ENCODE measurements around the gene E2F2.
"Not testable (repeated sequence)": the region's sequence is repeated elsewhere in the genome, so short reads cannot be mapped to it uniquely, and the experiment has no call there.

E2F2 gene

DNA sequence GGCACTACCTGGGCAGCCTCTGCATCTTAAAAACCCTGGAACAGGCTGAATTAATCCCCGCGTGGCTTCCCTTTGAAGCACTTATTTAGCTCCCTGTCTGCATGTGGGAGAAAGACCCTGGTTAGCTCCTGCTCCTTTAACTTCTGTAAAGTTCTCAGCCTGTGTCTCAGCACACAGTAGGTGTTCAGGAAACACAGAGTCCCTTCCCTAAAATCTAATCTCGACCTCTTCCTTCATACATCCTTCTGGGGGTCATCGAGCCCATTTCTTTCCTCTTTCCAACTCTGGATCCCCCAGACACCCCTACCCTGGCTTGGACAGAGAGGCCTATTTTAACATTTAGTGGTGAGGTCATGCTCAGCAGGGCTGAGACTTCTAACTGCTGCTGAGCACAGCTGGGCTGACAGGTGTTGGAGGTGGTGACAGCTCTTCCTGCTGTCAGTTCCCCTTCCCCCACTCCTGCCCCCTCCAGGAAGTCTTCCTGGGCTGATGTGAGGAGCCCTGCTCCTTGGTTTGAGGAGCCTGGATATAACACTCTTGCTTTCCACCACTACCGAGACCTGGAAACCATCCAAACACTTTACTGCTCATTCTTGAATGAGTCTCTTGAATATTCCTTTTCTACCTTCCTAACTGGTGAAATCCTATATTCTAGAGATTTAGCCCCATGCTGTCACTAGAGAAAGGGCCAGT lies 5.3 kb downstream of the E2F2 start:
- DNase-seq (ENCODE audit: low read depth in 1 of 2, low spot score in 1 of 2) = no peak

DNA sequence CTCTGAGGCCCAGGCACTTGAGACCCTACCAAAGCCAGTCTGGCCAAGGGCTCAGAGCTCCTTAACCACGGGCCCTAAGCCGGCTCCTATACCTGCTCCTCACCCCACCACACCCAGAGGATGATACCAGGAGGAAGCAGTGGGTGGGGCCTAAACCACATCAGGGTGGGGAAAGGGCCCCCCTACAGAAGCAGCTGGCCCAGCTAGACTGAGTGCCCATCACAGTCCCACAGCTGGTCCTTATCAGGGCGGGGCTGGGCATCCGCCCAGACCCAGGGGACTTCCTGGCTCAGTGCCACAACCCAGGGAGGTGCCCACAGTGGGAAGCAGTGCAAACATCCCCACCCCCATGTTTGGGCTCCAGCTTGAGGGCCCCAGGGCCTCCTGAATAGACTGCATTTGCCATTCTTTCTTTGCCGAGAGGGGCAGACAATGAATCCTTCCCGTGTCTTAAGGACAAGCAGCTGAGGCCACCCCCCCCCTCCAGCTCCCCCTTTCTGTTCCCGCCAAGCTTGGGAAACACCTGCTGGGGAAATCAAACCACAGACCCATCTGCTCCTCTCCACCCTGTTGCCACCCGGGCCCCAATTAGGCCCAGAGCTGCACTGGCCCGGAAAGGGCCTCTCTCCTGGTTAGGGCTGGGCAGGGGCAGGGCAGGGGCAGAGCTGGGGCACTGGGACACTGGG lies 6.2 kb downstream of the E2F2 start:
- no peak for DNase-seq (ENCODE audit: low read depth in 1 of 2, low spot score in 1 of 2)

DNA sequence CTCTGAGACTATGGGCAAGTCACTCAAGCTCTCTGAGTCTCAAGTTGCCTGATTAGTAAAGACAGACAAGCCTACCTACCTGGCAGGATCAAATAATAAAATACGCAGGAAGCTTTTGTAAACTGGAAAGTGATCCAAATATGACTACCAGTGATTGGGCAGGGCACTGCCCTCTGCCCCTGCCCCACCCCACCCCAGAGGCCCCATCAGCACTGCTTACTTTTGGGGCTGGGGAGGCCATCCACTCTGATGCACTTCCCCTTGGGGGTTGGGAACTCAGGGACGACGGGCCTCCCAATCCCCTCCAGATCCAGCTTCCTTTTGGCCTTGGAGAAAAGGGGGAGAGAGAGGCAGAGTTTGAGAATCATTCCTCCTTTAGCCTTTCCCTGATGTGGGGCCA lies 6.9 kb downstream of the E2F2 start:
- DNase-seq (ENCODE audit: low read depth in 1 of 2, low spot score in 1 of 2) = no peak

DNA sequence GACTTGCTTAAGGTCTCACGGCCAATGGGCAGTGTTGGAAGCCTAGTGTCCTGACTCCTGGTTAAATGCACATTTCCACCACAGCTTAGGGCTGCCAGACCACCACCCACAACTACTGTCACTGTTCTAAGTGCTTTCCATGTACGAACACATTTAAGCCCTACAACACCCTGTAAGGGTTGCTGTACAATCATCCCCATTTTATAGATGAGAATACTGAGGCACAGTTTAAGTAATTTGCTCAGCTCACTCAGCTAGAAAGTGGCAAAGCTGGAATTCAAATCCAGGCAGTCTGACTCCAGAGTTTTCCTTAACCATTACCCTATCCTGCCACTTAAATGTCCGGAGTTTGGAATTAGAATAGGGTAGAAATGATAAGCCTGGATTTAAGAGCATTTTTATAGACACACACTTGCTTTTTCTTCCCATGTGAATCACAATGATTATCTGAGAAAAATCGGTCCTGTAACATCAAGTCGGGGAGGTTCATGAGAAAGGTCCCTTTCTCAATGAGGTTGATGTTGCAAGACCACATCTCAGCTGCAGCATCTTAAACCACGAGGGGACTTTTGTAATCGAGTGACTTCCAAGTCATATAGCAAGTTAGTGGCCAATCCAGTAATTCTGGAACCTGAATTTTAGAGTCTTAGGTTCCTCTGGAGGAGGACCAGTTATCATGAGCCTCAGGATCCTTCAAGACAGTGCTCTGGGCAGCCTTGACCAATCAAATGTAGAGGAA lies 8.6 kb downstream of the E2F2 start:
- no peak for DNase-seq (ENCODE audit: low read depth in 1 of 2, low spot score in 1 of 2)

DNA sequence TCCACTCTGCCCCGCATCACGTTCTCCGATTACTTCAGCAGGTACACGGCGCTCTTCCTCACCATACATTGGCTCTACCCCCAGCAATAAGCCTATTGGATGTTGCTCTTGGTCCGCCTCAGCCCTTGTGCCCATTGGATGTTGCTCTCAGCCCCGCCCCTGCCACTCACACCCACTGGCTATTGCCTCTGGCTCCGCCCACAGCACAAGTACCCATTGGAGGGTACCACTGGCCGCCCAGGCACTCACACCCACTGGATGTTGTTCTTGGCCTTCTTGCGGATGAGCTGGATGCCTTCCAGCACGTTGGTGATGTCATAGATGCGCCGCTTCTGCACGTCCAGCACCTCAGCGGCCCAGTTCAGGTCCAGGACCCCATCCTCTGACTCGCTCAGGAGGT lies 9.4 kb downstream of the E2F2 start:
- DNase-seq (ENCODE audit: low read depth in 1 of 2, low spot score in 1 of 2) = no peak

DNA sequence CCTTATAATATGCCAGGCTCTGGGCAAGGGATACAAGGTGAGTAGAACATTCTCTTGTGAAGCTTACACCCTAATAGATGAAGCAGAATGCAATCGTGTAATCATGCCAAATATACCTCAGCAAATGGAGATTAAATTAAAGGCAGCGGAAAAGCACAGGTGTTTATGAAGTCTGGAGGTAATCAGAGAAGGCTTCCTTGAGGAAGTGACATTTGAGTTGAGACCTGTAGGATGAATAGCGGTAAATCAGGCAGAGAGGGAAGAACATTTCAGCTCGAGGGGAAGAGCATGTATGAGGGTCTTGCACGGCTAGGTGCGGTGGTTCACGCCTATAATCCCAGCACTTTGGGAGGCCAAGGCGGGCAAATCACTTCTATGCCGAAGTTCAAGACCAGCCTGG lies 13.5 kb downstream of the E2F2 start:
- DNase-seq (ENCODE audit: low read depth in 1 of 2, low spot score in 1 of 2) = no peak

DNA sequence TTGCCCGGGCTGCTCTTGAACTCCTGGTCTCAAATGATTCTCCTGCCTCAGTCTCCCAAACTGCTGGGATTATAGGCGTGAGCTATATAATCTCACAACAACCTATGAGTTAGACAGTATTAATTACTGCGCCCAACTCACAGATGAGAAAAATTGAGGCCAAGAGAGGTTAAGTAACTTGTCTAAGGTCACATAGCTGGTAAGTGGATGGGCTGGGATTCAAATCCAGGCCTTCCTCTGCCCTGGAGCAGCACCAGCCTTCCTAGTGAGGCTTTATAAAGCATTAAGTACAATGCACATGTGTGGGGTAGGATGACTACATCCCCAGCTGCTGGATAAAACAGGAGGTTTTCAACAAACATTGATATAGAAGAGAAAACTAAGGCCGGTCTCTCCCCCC lies 15.1 kb downstream of the E2F2 start:
- no peak for DNase-seq (ENCODE audit: low read depth in 1 of 2, low spot score in 1 of 2)

DNA sequence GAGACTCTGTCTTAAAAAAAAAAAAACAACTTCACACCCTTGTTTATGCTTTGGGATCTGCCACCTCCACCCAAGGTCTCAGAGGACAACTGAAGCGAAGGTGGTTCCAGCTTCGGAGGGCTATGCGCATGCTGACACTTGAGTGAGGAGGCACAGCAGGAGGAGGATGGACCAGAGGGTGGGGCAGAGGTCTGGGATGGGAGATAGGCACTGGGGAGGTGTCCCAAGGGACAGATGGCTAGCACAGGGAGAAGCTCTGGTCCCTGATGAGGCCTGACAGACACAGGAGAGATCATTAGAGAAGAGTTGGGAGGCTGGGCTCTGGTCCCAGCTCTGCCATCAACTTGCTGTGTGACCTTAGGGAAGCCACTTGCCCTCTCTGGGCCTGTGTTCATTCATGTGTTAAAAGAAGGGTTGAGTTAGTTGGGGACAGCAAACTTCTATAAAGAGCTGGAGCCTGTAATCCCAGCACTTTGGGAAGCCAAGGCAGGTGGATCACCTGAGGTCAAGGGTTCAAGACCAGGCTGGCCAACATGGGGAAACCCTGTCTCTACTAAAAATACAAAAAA lies 16.8 kb downstream of the E2F2 start:
- no peak for DNase-seq (ENCODE audit: low read depth in 1 of 2, low spot score in 1 of 2)

DNA sequence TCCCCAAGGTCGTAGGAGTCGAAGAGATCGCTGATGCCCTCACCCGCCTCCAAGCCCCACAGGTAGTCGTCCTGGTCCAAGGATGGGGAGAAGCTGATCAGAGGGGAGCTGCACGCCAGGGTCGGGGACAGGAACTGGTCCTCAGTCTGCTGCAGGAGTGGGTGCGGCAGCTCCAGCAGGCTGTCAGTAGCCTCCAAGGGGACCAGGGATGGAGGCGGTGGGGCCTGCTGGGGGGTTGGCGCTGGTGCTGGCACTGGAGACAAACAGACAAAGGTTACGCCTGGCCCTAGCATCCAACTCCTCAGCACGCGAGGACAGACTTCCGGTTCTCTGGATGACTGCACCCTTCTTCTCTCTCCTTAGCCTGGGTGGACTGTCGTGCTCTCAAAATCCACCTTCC lies 21.1 kb downstream of the E2F2 start:
- DNase-seq (ENCODE audit: low read depth in 1 of 2, low spot score in 1 of 2) = no peak

DNA sequence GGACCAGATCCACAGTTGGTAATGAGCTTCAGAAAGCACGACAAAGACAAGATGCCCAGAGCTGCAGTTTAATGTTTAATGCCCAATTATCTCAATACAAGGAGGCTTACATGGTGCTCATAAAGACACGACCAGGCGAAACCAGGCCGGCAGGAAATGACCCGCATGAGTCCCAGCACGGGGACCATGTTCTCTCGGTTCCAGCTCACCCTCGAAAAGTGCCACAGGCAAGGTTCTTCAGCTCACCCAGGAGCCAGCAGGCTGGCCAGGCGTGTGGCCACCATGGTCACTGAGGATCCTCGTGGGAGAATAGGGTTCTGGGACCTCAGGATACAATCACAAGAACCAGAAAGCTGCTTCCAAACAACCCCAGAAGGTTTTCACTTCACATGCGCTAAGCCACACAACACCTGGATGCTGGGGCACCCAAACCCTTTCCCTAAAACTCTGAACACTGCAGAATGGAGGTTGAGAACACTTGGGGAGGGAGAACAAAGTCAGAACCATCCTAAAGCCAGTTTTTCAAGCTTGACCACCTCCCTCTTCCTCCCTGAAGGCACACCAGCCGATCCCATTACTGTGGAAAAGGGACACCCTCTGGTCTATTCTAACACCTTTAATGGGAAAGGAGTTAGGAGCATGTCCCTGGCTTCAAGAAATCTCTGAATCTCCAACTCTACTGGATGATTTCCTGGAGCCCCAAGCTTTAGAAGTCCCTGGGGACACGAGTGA lies 24.5 kb downstream of the E2F2 start:
- no peak for DNase-seq (ENCODE audit: low read depth in 1 of 2, low spot score in 1 of 2)

DNA sequence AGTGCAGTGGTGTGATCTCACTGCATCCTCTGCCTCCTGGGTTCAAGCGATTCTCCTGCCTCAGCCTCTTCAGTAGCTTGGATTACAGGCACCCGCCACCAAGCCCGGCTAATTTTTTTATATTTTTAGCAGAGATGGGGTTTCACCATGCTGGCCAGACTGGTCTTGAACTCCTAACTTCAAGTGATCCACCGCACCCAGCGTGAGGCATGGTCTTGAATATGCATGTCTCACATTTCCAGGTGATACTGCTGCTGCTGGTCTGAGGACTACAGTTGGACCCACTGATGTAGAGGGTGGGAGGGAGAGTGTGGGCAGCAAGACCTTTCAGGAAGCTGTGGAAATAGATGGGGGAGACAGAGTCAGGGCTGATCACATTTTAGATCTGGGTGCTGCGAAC lies 25.2 kb downstream of the E2F2 start:
- no peak for DNase-seq (ENCODE audit: low read depth in 1 of 2, low spot score in 1 of 2)

DNA sequence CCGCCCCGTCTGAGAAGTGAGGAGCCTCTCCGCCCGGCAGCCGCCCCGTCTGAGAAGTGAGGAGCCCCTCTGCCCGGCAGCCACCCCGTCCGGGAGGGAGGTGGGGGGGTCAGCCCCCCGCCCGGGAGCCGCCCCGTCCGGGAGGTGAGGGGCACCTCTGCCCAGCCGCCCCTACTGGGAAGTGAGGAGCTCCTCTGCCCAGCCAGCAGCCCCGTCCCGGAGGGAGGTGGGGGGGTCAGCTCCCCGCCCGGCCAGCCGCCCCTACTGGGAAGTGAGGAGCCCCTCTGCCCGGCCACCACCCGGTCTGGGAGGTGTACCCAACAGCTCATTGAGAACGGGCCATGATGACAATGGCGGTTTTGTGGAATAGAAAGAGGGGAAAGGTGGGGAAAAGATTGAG lies 26.9 kb downstream of the E2F2 start:
- DNase-seq (ENCODE audit: low read depth in 1 of 2, low spot score in 1 of 2) = not testable (repeated sequence)

DNA sequence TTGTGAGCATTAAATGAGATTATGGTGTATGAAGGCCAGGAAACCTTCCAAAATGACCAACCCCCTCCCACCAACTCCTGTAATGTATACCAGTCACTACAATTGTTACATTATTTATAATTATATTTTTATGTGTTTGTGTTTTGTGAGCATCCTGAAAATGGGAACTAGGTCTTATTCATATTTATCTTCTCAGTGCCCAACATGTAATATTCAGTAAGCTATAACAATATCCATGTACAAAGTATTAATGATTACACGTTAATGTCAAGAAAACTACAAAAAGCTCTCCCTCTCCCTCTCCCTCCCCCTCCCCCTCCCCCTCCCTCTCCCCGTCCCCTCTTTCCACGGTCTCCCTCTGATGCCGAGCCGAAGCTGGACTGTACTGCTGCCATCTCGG lies 28.1 kb downstream of the E2F2 start:
- no peak for DNase-seq (ENCODE audit: low read depth in 1 of 2, low spot score in 1 of 2)

DNA sequence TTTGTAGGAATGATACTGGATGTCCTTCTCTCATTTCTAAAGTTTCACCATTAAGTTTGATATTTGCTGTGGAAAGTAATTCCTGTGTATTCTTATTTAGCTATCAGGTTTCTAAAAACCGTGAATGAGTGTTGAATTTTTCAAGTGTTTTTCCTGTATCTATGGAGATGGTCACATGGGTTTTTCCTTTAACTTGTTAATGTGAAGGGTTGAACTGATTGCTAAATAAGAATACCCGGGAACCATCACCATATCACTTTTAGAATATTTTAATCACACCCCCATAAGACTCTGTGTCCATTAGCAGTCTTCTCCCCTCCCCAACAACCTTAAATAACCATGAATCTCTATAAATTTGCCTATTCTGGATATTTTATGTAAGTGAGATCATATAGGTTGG lies 30.6 kb downstream of the E2F2 start:
- DNase-seq (ENCODE audit: low read depth in 1 of 2, low spot score in 1 of 2) = no peak

DNA sequence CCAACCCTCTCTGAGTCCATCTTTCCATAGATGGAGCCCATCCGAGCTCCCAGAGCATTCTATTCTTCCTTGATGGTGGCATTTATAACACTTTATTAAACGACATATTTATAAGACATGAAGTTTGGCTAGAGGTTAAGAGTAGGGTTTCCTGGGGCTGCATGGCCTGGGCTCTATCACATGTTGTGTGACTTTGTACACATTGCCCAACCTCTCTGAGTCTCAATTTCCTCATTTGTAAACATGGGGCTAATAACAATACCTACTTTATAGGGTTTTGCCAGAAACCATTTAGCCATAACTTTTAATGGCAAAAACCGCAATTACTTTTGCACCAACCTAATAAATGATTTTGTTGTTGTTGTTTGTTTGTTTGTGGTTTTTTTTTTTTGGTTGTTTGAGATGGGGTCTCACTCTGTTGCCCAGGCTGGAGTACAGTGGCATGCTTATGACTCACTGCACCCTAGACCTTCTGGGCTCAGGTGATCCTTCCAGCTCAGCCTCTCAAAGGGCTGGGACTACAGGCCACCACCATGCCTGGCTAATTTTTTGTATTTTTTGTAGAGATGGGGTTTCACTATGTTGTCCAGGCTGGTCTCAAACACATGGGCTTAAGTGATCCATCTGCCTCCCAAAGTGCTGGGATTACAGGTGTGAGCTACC lies 33.1 kb downstream of the E2F2 start:
- DNase-seq (ENCODE audit: low read depth in 1 of 2, low spot score in 1 of 2) = no peak

DNA sequence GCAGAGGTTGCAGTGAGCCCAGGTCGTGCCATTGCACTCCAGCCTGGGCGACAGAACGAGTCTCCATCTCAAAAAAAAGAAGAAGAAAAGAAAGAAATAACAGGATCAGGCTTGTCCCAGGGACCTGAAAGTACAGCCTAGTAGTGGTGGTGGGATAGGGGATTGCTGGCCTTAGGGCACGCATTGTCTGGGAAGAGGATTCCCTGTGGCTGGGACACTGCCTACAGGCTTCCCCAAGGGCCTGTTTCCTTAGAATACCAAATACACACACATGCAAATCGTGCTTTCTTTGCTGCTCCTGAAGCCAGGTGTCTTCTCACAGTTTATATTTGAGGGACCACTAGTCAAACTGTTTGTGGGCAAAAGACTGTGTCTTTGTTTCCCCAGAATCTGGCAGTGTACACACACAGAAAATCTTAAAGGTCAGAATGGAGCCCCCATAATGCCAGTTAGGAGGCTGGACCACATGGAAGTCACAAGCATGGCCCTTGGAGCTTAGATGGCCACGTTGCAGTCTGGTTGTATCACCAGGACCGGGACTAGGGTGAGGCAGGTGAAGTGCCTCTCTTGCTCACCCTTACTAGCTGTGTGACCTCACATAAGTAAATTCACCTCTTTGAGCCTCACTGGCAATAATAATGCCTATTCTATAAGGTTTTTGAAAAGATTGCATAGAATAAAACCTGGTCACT lies 34.4 kb downstream of the E2F2 start:
- DNase-seq (ENCODE audit: low read depth in 1 of 2, low spot score in 1 of 2) = no peak

DNA sequence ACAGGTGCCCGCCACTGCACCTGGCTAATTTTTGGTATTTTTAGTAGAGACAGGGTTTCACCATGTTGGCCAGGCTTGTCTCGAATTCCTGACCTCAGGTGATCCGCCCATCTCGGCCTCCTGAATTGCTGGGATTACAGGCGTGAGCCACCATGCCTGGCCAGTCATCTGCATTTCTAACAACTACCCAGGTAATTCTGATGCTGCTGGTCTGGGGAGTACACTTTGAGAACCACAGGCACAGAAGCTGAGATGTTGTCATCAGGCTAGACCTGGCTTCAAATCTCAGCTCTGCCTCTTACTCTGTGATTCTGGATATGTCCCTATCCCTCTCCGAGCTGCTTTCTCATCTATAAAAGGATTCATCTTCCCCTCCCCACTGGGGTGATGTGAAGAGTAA lies 36.2 kb downstream of the E2F2 start:
- not testable (repeated sequence) for DNase-seq (ENCODE audit: low read depth in 1 of 2, low spot score in 1 of 2)

DNA sequence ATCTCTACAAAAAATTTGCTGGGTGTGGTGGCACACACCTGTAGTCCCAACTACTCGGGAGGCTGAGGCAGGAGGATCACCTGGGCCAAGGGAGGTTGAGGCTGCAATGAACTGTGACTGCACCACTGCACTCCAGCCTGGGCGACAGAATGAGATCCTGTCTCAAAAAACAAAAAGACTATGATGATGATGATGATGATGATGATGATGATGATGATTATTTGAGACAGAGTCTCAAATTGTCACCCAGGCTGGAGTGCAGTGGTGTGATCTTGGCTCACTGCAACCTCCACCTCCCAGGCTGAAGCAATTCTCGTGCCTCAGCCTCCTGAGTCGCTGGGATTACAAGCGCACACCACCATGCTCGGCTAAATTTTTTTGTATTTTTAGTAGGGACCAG lies 38.3 kb downstream of the E2F2 start:
- not testable (repeated sequence) for DNase-seq (ENCODE audit: low read depth in 1 of 2, low spot score in 1 of 2)

DNA sequence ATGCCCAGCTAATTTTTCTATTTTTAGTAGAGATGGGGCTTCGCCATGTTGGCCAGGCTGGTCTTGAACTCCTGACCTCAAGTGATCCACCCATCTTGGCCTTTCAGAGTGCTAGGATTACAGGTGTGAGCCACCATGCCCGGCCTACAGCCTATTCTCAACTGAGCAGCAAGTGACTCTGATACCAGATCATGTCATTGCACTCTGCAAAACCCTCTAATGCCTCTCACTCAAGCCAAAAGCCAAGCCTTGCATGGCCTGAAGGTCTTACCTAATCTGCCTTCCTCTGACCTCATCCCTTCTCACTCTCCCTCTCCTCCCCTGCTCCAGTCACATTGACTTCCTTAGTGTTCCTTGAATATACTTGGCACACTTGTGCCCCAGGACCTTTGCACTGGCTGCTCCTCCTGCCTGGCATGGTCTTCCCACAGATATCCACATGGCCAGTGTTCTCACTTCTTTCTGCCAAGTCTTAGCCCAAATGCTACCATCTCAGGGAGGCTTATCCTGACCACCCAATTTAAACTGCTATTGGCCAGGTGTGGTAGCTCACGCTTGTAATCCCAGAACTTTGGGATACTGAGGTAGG lies 38.8 kb downstream of the E2F2 start:
- DNase-seq (ENCODE audit: low read depth in 1 of 2, low spot score in 1 of 2) = no peak

DNA sequence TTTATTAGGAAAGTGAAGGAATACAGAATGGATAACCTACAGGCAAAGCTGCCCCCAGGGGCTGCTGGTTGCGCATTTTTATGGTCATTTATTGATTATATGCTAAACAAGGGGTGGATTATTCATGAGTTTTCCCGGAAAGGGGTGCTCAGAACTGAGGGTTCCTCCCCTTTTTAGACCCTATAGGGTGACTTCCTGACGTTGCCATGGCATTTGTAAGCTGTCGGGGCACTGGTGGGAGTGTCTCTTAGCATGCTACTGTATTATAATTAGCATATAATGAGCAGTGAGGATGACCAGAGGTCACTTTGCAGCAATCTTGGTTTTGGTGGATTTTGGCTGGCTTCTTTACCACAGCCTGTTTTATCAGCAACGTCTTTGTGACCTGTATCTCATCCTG lies 41.2 kb downstream of the E2F2 start:
- no peak for DNase-seq (ENCODE audit: low read depth in 1 of 2, low spot score in 1 of 2)
